CD4-positive, alpha-beta T cell treated with Interleukin-4 for 1 hour (primary cell): ENCODE data around the gene NDUFV1.
"Not testable (repeated sequence)": the region's sequence is repeated elsewhere in the genome, so short reads cannot be mapped to it uniquely, and the experiment has no call there.

Experiments used
- DNase-seq, 2 donors: peaks; one replicate each; pipeline ENCODE4 v3.0.0-alpha.2; 2020 to 2022

Gene NDUFV1

DNA sequence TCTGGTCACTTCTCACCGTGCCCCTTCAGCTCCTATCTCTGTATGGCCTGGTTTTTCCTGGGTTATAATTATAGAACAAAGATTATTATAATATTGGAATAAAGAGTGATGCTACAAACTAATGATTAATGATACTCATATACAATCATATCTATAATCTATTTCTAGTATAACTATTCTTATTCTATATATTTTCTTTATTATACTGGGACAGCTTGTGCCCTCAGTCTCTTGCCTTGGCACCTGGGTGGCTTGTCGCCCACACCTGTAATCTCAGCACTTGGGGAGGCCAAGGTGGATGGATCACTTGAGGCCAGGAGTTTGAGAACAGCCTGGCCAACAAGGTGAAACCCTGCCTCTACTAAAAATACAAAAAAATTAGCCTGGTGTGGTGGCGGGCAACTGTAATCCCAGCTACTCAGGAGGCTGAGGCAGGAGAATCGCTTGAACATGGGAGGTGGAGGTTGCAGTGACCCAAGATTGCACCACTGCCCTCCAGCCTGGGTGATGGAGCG, 53.0 kb downstream of the NDUFV1 start:
- not testable (repeated sequence) for DNase-seq

DNA sequence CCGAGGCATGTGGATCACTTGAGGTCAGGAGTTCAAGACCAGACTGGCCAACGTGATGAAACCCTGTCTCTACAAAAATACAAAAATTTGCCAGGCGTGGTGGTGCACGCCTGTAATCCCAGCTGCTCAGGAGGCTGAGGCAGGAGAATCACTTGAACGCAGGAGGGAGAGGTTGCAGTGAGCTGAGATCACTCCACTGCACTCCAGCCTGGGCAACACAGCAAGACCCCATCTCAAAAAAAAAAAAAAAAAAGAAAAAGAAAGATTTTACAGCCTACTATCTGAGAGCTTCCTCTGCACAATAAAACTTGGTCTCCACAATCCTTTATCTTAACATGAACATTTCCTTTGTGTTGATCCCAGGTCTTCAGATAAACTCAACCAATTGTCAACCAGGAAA, 54.0 kb downstream of the NDUFV1 start:
- DNase-seq = not testable (repeated sequence)
